Colon (tissue), 2 donors: ENCODE data around the gene TNFSF13B.
"Not testable (repeated sequence)": the region's sequence is repeated elsewhere in the genome, so short reads cannot be mapped to it uniquely, and the experiment has no call there.

Experiments
- FAIRE-seq: peaks from 2 replicates; lab custom pipeline; 2012; peaks lifted over from hg19 to GRCh38; lab: Jason Lieb, UNC
- donor health status: control.
- donor health status: control.

Gene TNFSF13B

DNA sequence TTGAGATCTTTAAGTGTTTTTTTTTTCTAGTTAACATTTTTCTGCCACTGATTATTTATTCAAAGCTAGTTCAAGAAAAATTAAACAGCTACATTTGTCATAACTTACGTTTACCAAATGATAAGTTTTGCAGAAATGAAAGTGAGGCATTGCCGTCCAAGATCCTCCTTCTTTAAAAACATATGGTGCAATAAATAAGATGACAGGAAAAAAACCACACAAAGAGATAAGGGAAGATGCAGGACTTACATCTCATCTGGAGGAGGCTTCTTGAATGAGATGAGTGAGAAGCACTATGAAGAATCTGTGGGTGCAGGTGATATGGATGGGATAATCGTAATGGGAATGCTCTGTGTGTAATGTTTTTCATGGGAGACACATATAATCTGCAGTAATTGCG is 12.4 kb downstream of the TNFSF13B start:
- FAIRE-seq: no peak

DNA sequence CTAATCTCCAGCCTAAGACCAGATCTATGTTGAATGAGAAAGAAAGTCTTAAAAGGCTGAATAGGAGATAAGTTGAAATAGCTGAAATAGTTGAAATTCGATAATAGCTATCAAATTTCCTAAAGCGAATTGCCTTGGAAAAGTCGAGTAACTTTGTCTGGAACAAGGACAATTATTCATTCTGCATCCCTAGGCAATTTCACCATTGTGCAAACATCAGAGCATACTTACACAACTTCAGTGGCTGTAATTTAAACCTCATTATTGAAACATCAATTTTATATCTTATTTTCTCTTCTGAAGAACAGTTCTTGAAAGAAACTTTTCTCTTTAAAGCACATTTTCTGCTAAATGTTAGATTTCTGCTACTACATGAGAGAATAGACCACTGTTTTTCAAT is 13.6 kb downstream of the TNFSF13B start:
- FAIRE-seq: no peak

DNA sequence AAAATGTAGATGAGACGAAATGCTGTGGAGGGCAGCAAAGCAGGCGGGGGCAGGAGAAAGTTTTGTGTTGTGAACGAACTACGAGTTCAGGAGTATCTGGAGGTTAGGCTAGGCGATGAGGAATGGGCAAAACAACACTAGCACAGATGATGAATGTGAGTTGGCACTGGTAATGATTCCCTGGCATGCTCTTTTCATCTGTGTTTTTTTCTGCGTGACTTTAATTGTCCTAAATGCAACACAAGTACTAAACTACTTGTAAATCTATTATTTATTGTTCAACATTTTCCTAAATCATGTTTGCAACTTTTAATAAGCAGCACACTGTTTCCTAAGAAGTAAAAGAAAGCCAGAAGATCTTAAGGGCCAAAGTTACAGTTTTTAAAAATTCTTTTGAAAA is 19.2 kb downstream of the TNFSF13B start:
- no peak for FAIRE-seq

DNA sequence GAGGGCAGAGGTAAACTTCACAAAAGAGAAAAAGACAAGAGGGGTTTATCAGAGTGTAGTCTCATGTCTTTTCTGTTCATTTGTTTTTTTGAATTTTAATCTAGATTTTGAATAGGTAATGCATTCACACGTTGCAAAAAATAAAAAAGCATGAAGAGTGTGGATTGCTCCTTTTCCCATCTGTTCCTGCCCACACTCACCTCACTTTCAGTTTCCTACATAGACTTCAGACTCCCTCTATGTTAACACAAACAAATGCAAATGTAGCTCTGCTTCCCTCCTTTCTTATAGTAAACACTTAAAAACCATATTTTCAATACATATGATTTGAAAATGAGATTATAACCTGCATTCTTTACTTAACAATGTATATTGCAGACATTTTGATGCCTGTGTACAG is 20.3 kb downstream of the TNFSF13B start:
- FAIRE-seq: no peak

DNA sequence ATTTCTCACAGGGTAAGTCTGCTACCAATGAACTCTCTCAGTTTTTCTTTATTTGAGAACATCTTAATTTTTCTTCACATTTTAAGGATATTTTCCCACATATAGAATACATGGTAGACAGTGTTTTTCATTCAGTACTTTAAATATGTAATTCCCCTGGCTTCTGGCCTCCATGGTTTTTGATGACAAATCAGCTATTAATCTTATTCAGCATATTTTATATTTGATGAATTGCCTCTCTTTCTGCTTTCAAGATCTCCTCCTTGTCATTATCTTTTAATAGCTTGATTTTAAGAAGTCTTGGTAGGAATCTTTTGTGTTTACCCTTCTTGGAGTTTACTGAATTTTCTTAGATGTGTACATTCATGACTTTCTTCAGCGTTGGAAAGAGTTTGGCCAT is 27.6 kb downstream of the TNFSF13B start:
- FAIRE-seq: no peak

DNA sequence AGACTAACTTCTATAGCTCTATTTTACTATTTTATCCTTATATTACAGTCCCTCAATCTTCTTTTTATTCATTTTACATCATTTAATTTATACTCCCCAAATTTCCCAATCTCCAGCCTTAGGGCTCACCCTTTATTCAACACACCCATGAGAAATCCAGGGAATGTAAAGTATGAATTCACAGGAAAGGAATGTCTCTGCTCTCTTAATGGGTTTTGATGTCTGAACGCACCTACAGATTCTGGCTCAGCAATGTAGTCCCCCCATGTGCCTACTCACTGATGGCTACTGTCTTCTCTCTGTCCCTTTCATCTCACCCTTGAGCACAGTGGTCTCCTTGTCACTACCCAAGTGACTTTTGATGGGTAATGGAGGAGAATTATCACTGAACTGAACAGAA is 32.8 kb downstream of the TNFSF13B start:
- FAIRE-seq: no peak

DNA sequence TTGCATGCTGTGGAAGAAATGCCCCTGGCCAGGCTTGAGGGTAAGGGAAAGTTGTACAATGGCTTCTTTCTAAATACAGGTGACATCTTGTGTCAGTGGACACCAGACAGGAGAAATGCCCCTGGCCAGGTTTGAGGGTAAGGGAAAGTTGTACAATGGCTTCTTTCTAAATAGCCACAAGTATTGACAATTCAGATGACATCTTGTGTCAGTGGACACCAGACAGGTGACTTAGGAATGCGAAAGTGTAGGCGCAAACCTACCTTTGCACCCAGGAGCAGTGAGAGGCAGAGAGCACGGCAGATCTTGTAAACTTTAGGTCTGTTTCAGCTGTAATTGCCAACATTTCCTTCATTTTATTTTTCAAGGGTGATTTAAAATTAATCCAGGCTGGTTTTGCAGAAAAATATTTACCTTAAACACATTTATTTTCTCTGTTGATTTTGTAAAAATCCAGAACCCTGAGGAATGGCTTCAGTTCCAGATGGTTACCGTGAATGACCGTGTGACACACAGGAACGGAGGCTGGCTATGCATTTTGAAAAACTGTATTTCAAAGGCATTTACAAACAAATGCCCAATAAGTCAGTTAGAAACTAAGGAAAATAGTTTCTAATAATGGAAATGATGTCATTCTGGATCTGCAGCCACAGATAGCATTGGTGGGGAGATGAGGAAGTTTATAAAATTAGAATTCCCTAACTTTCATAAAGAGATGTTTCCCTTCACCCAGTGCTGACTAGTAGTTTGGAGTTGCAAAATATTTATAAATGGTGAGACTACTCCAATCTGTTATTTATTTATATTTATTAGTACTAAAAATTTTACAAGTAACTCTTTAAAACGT is 34.9 kb downstream of the TNFSF13B start:
- peak; percentile 5 for FAIRE-seq

DNA sequence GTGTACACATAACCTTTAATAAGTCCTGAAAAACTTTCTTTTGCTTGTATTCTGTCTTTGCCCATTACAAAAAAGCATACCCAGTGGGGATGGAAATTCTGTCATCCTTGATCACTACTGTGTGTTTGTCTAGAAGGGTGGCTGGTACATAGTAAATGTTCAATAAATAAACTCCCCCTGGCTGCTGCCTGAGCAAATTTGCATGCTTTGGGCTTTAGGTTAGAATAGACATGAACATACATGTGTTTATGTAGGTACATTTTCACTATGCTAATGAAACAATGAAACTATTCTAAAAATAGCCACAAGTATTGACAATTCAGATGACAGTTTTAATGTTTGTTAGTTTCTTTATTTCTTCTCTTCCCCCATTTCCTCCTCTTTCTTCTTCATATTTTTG is 36.1 kb downstream of the TNFSF13B start:
- FAIRE-seq: no peak

DNA sequence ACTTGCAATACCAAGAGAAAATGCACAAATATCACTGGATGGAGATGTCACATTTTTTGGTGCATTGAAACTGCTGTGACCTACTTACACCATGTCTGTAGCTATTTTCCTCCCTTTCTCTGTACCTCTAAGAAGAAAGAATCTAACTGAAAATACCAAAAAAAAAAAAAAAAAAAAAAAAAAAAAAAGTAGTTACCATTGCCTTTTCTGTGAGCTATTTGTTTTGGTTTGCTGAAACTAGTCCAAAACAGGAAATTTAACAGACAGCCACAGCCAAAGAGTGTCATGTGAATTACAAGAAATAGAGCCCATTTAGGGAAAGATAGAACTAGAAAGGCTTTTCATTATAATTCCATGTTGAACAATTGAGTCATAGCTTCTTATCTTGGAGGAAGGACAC is 37.3 kb downstream of the TNFSF13B start:
- no peak for FAIRE-seq

DNA sequence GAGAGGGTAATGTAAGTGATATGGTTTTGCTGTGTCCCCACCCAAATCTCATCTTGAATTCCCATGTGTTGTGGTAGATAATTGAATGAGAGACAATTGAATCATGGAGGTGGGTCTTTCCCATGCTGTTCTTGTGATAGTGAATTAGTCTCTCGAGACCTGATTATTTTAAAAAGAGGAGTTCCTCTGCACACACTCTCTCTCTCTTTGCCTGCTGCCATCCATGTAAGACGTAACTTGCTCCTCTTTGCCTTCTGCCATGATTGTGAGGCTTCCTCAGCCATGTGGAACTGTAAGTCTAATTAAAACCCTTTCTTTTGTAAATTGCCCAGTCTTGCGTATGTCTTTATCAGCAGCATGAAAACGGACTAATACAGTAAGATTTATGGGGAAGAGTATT is 42.1 kb downstream of the TNFSF13B start:
- FAIRE-seq: not testable (repeated sequence)

DNA sequence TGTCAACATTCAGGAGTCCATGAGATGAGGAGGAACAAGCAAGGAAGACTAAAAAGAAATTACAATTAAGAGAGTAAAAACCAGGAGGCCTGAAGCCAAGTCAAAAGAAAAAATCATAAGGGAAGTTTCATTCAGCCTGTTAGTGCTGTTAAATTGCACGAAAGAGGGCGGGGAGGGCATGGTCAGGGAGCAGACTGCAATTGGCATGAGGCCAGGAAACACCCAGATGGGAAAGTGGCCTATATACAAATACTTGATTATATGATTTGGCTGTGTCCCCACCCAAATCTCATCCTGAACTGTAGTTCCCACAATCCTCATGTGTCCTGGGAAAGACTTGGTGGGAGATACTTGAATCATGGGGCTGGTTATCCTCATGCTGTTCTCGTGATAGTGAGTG is 43.9 kb downstream of the TNFSF13B start:
- FAIRE-seq: no peak

DNA sequence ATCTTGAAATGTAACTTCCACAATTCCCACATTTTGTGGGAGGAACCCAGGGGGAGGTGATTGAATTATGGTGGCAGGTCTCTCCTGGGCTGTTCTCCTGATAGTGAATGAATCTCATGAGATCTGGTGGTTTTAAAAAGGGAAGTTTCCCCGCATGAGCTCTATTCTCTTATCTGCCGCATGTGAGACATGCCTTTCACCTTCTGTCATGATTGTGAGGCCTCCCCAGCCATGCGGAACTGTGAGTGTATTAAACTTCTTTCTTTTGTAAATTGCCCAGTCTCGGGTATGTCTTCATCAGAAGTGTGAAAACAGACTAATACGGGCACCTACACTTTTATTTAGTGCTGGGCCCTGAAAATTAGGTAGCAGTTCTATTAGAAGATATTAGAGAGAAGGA is 45.8 kb downstream of the TNFSF13B start:
- no peak for FAIRE-seq

DNA sequence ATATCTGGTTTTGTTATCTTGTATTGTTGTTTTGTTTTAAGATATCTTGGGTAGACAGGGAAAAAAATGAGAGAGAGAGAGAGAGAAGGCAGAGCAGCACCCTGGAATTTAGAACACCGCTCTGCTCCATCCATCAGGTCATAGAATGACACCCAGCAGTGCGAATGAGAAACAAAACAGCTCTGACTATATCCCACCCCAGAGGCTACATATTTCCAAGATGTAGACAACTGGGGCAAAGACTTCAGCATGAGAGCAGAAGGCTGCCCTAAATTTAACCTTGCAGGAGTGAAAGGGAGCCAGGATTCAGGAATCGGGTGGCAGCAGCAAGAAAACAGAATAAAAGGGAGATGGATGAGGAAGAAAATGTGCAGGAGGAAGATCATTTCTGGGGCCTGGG is 46.5 kb downstream of the TNFSF13B start:
- FAIRE-seq: no peak

DNA sequence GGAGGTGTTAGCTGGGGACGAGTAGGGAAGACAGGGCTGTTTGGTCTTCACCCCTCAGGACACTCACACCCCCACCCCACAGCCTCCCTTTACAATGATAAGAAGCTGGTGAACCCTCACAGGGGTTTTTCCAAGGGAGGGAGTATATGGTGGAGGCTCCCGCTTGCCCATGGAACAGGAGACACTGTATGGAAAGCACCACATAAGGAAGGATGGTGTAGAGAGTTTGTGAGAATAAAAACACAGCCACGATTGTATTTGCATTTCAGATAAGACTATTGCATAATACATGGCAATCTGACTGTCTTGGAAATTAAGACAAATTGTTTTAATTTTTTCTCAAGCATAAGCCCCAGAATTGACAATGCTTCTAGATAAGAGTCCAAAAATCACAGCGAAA is 46.9 kb downstream of the TNFSF13B start:
- no peak for FAIRE-seq

DNA sequence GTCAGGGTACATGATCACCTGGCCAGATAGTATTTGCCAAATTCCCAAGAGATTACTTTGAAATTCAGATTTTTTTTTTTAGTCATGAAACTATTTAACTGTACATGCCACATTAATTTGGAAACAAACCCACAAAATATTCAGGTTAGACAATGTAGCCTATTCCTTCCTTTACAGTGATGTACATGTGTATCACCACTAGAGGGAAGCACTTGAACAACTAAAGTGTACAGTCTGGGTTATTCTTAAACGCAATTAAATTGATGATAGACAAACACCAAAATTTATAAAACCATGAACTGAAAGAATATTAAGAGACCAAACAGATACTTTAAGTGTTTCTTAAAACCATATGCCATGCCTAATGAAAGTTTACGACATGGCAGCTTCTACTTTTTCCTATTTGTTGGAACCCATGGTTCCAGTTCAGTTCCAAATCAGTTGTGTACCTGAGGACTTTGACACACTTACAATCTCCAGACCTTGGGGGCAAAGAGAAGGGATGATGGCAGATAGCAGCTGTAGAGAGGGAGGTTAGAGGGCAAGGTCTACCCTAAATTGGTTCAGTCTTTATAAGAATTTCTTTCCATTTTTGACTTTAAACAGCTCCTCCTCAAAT is 52.8 kb downstream of the TNFSF13B start:
- no peak for FAIRE-seq

DNA sequence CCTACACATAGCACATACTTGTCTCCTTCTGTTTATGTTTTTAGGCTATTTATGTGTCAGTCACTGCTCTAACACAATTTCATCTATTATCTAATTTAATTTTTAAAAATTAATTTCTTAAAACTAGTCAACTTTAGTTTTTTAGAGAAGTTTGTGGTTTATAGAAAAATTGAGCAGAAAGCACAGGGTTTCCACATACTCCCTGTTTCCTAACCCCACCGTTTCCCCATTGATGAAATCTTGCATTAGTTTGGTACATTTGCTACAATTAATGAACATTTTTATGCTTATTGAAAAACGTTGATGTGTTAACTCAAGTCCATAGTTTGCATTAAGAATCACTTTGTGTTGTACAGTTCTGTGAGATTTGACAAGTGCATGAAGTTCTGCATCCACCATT is 53.5 kb downstream of the TNFSF13B start:
- no peak for FAIRE-seq

DNA sequence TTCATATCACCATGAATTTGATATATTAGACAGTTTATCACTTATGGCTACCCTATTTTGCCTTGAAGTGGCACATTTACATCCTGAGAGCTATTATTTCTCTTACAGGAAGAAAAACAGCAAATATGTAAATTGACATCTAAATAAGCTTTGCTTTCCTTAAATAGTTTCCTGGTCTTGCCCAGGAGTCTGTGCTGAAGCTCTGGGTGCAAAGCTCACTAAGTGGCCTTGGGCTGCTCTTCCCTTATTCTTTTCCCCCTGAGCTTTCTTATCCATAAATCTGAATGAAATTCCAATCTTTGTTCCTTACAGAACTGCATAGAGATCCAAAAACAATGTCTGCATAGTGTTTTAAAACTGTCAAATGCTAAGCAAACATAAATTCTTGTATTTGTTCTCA is 56.3 kb downstream of the TNFSF13B start:
- no peak for FAIRE-seq

DNA sequence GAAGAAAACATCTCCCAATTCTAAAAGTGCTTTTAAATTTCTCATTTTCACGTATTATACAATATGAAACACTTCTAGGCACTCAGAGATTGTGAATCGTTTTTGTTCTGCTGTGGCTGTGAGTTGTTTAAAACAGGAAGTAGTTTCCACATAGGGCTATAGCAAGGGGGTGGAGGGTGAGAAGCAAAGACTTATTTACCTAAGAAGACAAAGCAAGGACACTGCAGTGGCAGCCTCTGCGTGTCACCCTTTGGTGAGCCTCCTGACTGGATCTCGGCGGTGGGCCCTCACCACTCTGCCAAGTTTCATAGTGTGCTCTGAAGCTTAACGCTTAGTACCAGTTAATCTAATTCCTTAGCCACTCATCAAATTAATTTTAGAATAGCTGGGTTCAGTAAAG is 56.8 kb downstream of the TNFSF13B start:
- FAIRE-seq: no peak

DNA sequence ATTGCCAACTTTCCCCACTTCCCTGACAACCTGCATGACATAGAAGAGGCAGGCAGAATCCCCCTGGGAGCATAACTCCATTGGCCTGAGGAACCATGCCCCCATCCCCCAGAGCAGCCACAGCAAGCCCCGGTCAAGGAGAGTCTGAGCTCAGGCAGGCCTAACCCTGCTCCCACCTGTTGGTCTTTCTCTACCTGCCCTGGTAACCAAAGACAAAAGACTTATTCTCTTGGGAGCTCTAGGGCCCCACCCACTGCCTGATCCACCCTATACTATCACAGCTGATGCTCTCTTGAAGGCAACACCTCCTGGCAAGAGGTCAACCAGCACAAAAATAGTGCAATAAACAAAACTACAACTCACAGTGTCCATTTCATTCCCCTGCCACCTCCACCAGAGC is 59.3 kb downstream of the TNFSF13B start:
- FAIRE-seq: no peak

DNA sequence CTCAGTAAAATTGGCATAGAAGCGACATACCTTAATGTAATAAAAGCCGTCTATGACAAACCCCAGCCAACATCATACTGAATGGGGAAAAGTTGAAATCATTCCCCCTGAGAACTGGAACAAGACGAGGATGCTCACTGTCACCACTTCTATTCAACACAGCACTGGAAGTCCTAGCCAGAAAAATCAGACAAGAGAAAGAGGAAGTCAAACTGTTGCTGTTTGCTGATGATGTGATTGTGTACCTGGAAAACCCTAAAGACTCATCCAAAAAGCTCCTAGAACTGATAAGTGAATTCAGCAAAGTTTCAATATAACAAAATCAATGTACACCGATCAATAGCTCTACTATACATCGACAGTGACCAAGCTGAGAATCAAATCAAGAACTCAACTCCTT is 63.3 kb downstream of the TNFSF13B start:
- no peak for FAIRE-seq

DNA sequence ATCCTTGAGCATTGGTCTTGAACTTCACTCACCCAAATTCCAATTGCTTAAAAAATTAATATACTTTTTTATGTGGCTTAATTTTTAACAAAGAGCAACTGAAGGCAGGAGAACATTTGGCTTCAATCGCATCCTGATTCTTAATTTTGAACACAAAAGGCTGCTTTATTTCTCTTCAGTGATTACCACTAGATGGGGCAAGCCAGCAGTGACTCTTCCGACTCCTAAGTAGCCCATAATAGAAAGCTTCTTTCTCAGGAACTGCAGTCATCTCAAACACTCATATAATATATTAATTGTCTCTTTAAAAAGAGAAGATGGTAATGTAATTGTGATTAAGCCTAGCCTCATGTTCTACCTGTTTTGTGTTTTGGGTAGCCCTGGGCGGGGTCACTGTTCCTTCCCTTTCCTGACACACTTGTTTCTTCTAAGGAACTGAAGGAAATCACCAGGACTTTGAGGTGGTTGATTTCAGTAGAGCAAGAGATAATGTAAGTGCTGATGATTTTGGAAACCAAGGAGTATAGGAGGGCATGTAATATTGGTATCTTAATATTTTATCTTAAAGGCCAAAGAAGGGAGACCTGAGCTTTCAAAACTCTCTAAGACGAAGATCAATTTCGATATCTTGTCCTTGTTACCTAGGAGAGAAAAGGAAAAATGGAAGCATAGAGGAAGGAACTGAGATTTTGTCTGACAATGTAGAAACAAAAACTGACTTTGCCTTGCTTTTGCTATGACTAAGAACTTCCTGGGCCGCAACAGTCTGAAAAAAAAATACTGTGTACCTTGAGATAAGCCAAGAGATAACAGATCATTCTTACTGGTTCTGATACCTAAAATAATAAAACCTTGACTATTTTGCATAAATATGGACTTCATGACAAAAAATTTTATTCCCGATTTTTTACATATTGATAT is 73.1 kb downstream of the TNFSF13B start:
- no peak for FAIRE-seq

DNA sequence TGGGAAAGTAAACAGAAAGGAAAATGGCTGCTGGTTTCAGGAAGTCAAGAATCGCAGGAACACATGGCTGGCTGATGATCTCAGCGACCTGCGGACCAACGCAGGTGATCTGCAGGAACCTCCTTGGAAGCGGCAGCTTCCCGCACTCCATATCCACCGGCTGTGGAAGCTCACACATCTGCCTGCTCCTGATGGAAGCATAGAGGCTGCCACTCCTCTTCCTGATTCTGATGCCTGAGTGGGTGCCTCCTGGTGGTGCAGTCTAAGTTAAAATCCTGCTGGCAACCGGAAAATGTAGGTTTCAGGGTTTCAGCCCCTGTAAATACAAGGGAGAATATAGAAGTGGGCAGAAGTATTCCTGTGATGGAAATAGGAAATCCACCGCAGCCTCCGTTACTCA is 75.5 kb downstream of the TNFSF13B start:
- no peak for FAIRE-seq

DNA sequence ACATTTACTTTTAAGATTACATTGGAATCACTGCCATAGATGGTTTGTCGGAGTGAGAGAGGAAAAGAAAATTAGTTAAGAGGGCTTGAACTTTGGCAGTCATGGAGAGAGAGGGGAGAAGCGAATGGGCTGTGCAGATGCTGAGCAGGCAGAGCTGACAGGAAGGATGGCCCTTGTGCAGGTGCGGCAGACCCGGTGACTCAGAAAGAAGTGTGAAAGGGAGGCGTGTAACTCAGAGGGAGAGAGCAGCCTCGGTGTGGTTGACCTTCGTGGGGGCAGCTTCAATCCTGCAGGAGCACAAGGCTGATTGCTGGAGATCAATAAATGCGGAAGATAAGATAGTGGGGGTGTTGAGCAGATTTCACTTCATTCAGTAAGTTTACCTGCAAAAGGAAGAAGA is 76.9 kb downstream of the TNFSF13B start:
- no peak for FAIRE-seq
